Body of pancreas (tissue), 4 donors: ENCODE data around the gene NBAS. TPM values are rescaled to one million over a fixed set of nuclear protein-coding genes. Genes with fewer than 3 reads are reported as not detected.
"Not testable (repeated sequence)": the region's sequence is repeated elsewhere in the genome, so short reads cannot be mapped to it uniquely, and the experiment has no call there.

Experiments used
- ATAC-seq: fragments of 150-250 bp; one replicate; pipeline ENCODE4 v1.9.1; 2016
- DNase-seq, 4 donors: peaks; one replicate each; pipeline ENCODE4 v3.0.0-alpha.2; 2019
- H3K27ac ChIP-seq, 4 donors: fragments of 200-600 bp; sonication (generic); 1 replicate in 3 of 4; 2 replicates in 1 of 4; pipeline versions ENCODE4 v1.5.1 to v1.6.1; 2016 to 2019; ENCODE audit warnings: mild to moderate bottlenecking in 1 of 4, mixed read lengths in 1 of 4, moderate library complexity in 1 of 4
- H3K27me3 ChIP-seq, 2 donors: fragments of 200-600 bp; sonication (generic); one replicate each; pipeline ENCODE4 v1.6.0; 2016; ENCODE audit warnings: mild to moderate bottlenecking in 1 of 2
- H3K36me3 ChIP-seq, 2 donors: fragments of 200-600 bp; sonication (generic); replicated peaks in 1 of 2; 2 replicates each; pipeline ENCODE4 v1.5.1; 2016; ENCODE audit warnings: low read depth in 2 of 2; ENCODE audit not compliant: insufficient read depth in 1 of 2
- H3K4me1 ChIP-seq: fragments of 200-600 bp; sonication (generic); one replicate; pipeline ENCODE4 v1.6.0; 2016
- H3K4me3 ChIP-seq, 2 donors: fragments of 200-600 bp; sonication (generic); 1 replicate in 1 of 2; 2 replicates in 1 of 2; pipeline ENCODE4 v1.5.1; 2016 to 2019
- H3K9me3 ChIP-seq, 3 donors: fragments of 200-600 bp; sonication (generic); 1 replicate in 2 of 3; 2 replicates in 1 of 3; pipeline ENCODE4 v1.5.1; 2016
- CTCF ChIP-seq, 7 experiments: fragments of 450-650 bp in 4 of 7; fragments of 200-600 bp in 3 of 7; sonication (generic) in 3 of 7; IDR thresholded peaks; one replicate each; pipeline ENCODE4 v1.5.1; 2016 to 2019; ENCODE audit warnings: antibody characterized with exemption in 7 of 7
- POLR2A ChIP-seq, 3 donors: fragments of 450-650 bp; IDR thresholded peaks; one replicate each; pipeline ENCODE4 v1.6.1; 2016; ENCODE audit warnings: antibody characterized with exemption in 3 of 3, mild to moderate bottlenecking in 2 of 3
- WGBS, 2 donors: methylation state at CpG; one replicate each; pipeline ENCODE4 v1.1.5; 2017; 5-methylcytosine and 5-hydroxymethylcytosine counted together
- intact Hi-C: fragments of 100-400 bp; cut with DNase I; formaldehyde crosslinking; loops from one replicate; pipeline ENCODE4 v1.15.1; 2023
- total RNA-seq, 2 donors: library from RNA; depleted of rRNA; stranded (reverse); fragments of >200 nt; gene quantifications; one replicate each; pipeline ENCODE4 v1.1.0, GENCODE V29; 2016

Gene NBAS
- total RNA-seq, 2 donors from 2014 or later, result 34.0 to 35.9 TPM

- no peak for ATAC-seq
- 90 to 92% methylated on average over 1 of the region's 1 CpG for WGBS, 2 donors
- no peak for DNase-seq
- Histone ChIP-seq H3K4me1 (no peaks in the 10 kb centered on the region), H3K27me3 (no peaks in the 10 kb centered on the region), H3K27ac (no peak overlapping the region), H3K36me3 (peaks cover 0 to 6% of the 10 kb centered on the region in 2 donors), H3K9me3 (no peaks in the 10 kb centered on the region), H3K4me3 (no peak overlapping the region)
- TF ChIP-seq CTCF (IDR thresholded peaks at IDR 0.05) (no peak), POLR2A (IDR thresholded peaks at IDR 0.05) (no peak)
- intact Hi-C loops, result no loop called here
Observed at GRCh38 chr2:15325296-15325695, 235.8 kb downstream of the NBAS start.

GRCh38 chr2:15323227-15323626 lies 237.9 kb downstream of the NBAS start:
- H3K36me3 ChIP-seq, result peaks cover 0 to 3% of the 10 kb centered on the region in 2 donors
- ATAC-seq (no peak), DNase-seq (no peak)
- no peaks in the 10 kb centered on the region for H3K4me1 ChIP-seq
- no peak for TF ChIP-seq CTCF (IDR thresholded peaks at IDR 0.05)
- no peak for TF ChIP-seq POLR2A (IDR thresholded peaks at IDR 0.05)
- H3K4me3 ChIP-seq, result no peak overlapping the region
- WGBS, 2 donors, result 89 to 100% methylated on average over 1 of the region's 1 CpG
- no peak overlapping the region for H3K27ac ChIP-seq
- H3K9me3 ChIP-seq, result no peaks in the 10 kb centered on the region
- no peaks in the 10 kb centered on the region for H3K27me3 ChIP-seq
- intact Hi-C loops, result no loop called here

- H3K36me3 ChIP-seq, ATAC-seq, DNase-seq, intact Hi-C loops, H3K4me3 ChIP-seq, H3K4me1 ChIP-seq, H3K27me3 ChIP-seq, H3K9me3 ChIP-seq, H3K27ac ChIP-seq: not testable (repeated sequence)
- 89 to 97% methylated on average over 4 of the region's 4 CpGs for WGBS, 2 donors
Observed at GRCh38 chr2:15321481-15321880, 239.7 kb downstream of the NBAS start.

GRCh38 chr2:15316370-15316814 lies 244.7 kb downstream of the NBAS start:
- Histone ChIP-seq H3K4me1 (no peaks in the 10 kb centered on the region), H3K4me3 (no peak overlapping the region), H3K9me3 (no peaks in the 10 kb centered on the region), H3K36me3 (no peaks in the 10 kb centered on the region), H3K27ac (no peak overlapping the region), H3K27me3 (no peaks in the 10 kb centered on the region)
- no peak for ATAC-seq
- WGBS, 2 donors, result 87 to 95% methylated on average over 11 to 12 of the region's 12 CpGs
- DNase-seq, result no peak
- intact Hi-C loops, result no loop called here
- no peak for TF ChIP-seq CTCF (IDR thresholded peaks at IDR 0.05)
- TF ChIP-seq POLR2A (IDR thresholded peaks at IDR 0.05), result no peak

GRCh38 chr2:15315411-15315810 lies 245.7 kb downstream of the NBAS start:
- ATAC-seq (no peak), DNase-seq (no peak)
- no peak for TF ChIP-seq CTCF (IDR thresholded peaks at IDR 0.05)
- no peak for TF ChIP-seq POLR2A (IDR thresholded peaks at IDR 0.05)
- Histone ChIP-seq H3K4me1 (no peaks in the 10 kb centered on the region), H3K27me3 (no peaks in the 10 kb centered on the region), H3K36me3 (no peaks in the 10 kb centered on the region), H3K9me3 (no peaks in the 10 kb centered on the region), H3K27ac (no peak overlapping the region), H3K4me3 (no peak overlapping the region)
- WGBS, 2 donors, result 92 to 100% methylated on average over 1 of the region's 1 CpG
- intact Hi-C loops, result no loop called here
